Dendritic cell treated with granulocyte-macrophage colony-stimulating factor and Interleukin-4, amounts not matched to agents 40 ng/mL and 50 ng/mL, for 4 days (primary cell): Measurements from ENCODE around the gene ARHGEF5.
"Not testable (repeated sequence)": the region's sequence is repeated elsewhere in the genome, so short reads cannot be mapped to it uniquely, and the experiment has no call there.

Source experiments
- H3K27ac Mint-ChIP-seq: one replicate; pipeline ENCODE4 v1.8.0; 2022; ENCODE audit warnings: mild to moderate bottlenecking, mixed read lengths
- H3K27me3 Mint-ChIP-seq: one replicate; pipeline ENCODE4 v1.8.0; 2022; ENCODE audit warnings: mild to moderate bottlenecking, mixed read lengths
- H3K36me3 Mint-ChIP-seq: one replicate; pipeline ENCODE4 v1.8.0; 2022; ENCODE audit warnings: low read depth, mixed read lengths
- H3K4me1 Mint-ChIP-seq: one replicate; pipeline ENCODE4 v1.8.0; 2022; ENCODE audit warnings: low read depth, mixed read lengths
- H3K4me3 Mint-ChIP-seq: one replicate; pipeline ENCODE4 v1.8.0; 2022; ENCODE audit warnings: mild to moderate bottlenecking, moderate library complexity, mixed read lengths
- H3K9me3 Mint-ChIP-seq: one replicate; pipeline ENCODE4 v1.8.0; 2022; ENCODE audit warnings: mixed read lengths
- intact Hi-C: fragments of 100-400 bp; cut with micrococcal nuclease; formaldehyde crosslinking; loops from one replicate; pipeline ENCODE4 v1.15.0; 2022

The ARHGEF5 gene

DNA sequence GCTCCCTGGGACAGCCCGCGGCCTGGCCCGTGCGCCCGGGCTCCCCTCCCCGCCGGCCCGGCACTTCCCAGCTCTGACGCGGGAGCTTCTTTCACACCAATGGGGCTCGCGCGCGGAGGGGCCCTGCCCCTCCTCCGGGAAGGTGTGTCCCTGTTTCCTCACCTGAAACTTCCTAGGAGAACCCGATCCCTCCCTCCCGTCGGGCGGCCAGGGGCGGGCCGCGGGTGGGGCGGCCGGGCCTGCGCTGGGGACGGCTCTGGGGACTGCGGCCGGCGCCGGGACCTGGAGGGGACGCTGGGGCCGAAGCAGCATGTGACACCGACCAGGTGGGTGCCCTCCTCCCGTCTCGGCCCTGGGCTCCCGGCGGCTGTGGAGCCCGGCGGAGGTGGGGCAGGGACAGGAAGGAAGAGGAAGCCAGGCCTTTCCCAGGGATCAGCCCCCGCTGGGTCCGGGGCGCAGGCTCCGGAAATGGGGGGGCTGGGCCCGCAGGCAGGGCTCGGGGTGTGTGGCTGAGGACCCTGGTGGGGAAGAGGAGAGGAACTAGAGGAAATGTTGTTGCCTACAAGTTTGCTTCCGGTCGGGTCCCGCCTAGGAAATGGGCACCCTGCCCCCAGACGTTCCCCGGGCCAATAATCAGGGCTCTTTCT lies at the start of gene ARHGEF5:
Gene ARHGEF5, plus strand, starts transcription at position 227 of the 647 bp plus-strand sequence. CDS start 7,268 bp downstream, outside the sequence.
- peak within 1 kb of the TSS; percentile 41 for H3K4me3 Mint-ChIP-seq
- H3K27ac Mint-ChIP-seq, H3K36me3 Mint-ChIP-seq, H3K9me3 Mint-ChIP-seq, intact Hi-C loops, H3K27me3 Mint-ChIP-seq, H3K4me1 Mint-ChIP-seq: not testable (repeated sequence)

DNA sequence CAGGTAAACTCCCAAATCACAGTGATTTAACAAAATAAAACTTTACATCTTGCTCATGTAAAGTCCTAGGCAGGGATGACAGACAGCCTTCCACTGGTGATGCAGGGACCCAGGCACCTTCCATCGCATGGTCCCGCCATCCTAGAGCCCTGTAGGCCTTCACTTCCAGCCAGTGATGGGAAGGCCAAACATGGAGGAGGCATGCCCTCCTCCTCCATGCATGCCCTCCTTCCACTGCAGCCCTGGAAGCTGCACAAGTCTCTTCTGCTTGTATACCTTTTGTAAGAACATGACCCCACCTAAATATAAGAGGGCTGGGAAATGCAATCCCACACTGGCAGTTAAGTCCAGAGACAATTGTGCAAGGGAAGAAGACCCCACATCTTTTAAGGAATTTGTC lies 45.5 kb upstream of the ARHGEF5 start:
- H3K36me3 Mint-ChIP-seq, H3K27me3 Mint-ChIP-seq, H3K27ac Mint-ChIP-seq, intact Hi-C loops, H3K4me3 Mint-ChIP-seq, H3K9me3 Mint-ChIP-seq, H3K4me1 Mint-ChIP-seq: not testable (repeated sequence)

DNA sequence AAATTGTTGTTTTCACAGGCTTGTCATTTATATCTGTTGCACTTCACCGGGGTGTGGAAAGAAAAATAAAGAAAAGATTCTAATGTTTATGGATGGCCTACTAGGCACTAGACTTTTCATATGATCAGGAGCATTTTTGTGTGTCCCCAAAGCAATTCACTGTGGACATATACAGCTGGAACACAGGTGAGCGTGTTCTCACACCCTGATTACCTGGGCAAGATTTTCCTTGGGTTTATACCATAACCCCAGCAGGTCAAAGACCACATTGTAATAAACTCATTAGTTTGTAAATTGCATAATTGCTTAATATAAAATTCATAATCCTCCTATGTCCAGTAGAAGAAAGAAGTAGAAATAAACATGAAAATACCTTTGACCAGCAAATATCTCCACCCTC lies 44.0 kb upstream of the ARHGEF5 start:
- H3K4me3 Mint-ChIP-seq, H3K9me3 Mint-ChIP-seq, H3K27me3 Mint-ChIP-seq, H3K4me1 Mint-ChIP-seq, H3K27ac Mint-ChIP-seq, H3K36me3 Mint-ChIP-seq, intact Hi-C loops: not testable (repeated sequence)

DNA sequence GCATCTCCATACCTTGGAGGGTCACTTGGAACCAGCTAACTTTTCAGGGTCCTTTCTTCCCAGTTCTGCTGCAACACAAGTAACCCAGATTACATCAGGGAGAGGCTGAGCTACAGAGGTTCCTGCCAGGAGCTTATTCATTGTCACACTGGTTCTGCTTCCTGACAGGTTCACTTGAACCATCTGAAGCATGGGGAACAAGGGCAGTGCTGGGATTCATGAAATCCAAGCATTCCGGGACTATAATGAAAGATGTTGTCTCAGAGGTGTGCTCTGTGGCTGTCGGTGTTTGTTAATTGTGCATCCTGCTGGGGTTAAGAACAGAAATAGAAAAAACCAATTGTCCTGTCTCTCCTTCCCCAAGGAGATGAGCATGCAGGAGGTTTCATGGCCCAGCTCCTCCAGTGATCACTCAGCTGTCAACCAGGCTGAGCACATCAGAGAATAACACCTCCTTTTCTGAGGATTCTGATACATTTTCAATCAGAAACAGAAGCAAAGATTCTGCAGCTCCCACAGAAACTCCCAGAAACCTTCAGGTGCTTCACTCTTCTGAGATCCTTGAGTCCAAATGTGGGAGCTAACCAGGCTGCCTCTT lies 43.2 kb upstream of the ARHGEF5 start, which contains the start of gene OR2A1:
Gene OR2A1, plus strand, starts transcription at position 548 of the 598 bp plus-strand sequence. CDS start 5,706 bp downstream, outside the sequence.
- H3K4me3 Mint-ChIP-seq, H3K9me3 Mint-ChIP-seq, H3K36me3 Mint-ChIP-seq, H3K27me3 Mint-ChIP-seq, intact Hi-C loops, H3K4me1 Mint-ChIP-seq, H3K27ac Mint-ChIP-seq: not testable (repeated sequence)

DNA sequence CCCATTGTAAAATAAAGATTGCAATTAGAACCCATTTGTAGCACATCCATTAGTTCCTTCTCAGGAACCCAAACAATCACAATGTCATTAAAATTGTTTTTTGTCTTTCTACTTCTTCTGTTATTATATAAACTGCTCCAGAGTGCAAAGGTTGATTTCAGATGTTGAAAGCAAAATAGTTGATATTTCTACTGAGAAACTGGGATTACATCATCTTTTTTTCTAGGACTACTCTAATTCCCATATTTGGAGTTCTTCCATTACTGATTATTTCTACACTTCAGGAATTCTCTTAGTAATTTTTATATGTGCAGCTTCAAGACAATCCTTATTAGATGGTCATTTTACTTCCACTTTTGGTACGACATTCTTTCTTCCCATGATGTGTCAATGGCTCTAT lies 37.7 kb upstream of the ARHGEF5 start:
- intact Hi-C loops, H3K9me3 Mint-ChIP-seq, H3K36me3 Mint-ChIP-seq, H3K27ac Mint-ChIP-seq, H3K4me1 Mint-ChIP-seq, H3K27me3 Mint-ChIP-seq, H3K4me3 Mint-ChIP-seq: not testable (repeated sequence)

DNA sequence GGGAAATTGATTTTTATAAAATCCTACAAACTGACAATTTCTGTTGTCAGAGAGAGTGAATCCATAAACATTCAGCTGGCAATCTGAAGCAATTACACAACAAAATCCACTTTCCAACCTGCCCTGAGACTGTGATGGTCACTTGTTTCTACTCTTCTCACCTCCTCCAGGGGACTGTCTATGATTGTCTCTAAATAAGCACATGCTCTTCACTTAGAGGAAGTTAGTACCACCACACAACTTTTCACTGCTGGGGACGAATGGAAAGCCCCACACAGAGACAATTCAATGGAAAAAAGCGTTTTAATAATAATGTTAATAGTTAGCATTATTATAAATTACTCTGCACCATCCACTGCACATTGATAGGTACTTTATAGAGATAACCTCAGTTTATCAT lies 35.7 kb upstream of the ARHGEF5 start:
- H3K9me3 Mint-ChIP-seq, H3K4me1 Mint-ChIP-seq, H3K36me3 Mint-ChIP-seq, H3K27me3 Mint-ChIP-seq, intact Hi-C loops, H3K27ac Mint-ChIP-seq, H3K4me3 Mint-ChIP-seq: not testable (repeated sequence)

DNA sequence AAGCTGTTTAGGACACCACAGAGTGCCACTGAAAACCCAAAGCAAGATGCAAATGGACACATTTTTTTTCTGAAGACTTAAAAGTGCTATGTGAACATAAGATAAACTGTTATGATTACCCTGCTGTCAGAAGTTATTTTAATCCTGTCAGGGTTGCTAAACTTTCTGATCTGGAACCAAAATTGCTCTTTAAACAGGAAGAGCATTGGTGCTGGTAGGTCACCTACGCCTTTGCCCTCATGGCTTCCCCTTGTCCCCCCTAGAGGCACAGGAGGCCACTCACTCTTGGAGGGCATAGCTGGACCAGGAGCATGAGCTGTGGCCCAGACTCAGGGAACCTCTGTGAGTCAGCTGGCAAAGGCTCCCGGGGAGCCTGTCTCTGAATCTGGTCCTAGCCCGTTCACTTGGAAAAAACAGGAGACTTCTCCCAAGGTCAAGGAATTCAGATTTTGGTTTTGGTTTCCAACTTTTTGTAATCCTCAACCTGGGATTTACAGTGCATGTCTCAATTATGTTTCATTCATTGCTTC lies 33.5 kb upstream of the ARHGEF5 start:
- H3K4me1 Mint-ChIP-seq, H3K4me3 Mint-ChIP-seq, H3K36me3 Mint-ChIP-seq, H3K27ac Mint-ChIP-seq, intact Hi-C loops, H3K27me3 Mint-ChIP-seq, H3K9me3 Mint-ChIP-seq: not testable (repeated sequence)

DNA sequence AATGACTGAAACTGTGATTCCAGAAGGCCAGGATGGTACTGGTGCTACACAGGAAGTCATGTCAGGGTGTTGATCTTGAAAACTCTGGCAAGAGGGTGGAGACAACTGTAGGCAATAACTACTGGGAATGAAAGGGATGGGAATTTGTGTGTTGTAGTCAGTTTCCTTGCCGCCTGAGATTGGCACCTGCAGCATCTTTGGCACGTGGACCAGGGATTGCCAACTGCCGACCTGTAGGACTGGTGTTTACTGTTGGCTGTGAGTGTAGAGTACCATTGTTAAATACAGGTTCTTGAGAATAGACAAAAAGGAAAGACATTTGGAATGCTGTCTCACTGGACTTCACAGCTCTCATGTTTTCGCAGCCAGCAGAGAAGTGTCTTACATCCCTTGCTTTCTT lies 31.8 kb upstream of the ARHGEF5 start:
- H3K9me3 Mint-ChIP-seq, H3K27me3 Mint-ChIP-seq, H3K4me1 Mint-ChIP-seq, intact Hi-C loops, H3K36me3 Mint-ChIP-seq, H3K27ac Mint-ChIP-seq, H3K4me3 Mint-ChIP-seq: not testable (repeated sequence)

DNA sequence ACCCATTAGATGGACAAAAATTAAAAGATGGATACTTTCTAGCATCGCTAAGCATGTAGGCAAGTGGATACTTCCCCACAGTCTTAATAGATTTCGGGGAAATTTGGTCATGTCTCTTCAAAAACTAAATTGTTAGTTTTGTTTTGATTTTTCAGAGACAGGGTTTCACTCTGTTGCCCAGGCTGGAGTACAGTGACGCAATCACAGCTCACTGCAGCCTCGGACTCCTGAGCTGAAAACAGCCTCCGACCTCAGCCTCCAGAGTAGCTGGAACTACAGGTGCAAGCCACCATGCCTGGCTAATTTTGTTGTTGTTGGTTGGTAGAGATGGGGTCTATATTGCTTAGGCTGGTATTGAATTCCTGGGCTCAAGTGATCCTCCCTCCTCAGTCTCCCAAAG lies 29.3 kb upstream of the ARHGEF5 start:
- H3K9me3 Mint-ChIP-seq, intact Hi-C loops, H3K27me3 Mint-ChIP-seq, H3K27ac Mint-ChIP-seq, H3K4me3 Mint-ChIP-seq, H3K36me3 Mint-ChIP-seq, H3K4me1 Mint-ChIP-seq: not testable (repeated sequence)

DNA sequence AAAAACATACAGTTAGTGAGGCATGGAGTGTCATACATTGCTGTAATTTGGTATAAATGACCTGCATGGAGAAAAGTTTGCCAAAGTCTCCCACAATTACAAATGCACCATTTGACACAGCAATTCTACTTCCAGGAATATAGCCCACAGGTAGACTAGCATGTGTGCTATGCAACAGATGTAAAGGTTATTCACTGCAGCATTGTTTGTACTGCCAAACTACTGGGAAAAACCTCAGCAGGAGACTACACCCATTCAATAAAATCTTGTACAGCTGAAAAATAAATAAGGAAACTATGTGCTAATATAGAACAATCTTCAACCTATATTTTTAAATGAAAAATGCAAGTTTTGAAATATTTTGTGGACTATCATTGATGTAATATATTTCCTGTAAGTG lies 25.2 kb upstream of the ARHGEF5 start:
- H3K4me1 Mint-ChIP-seq, H3K4me3 Mint-ChIP-seq, H3K9me3 Mint-ChIP-seq, H3K27me3 Mint-ChIP-seq, intact Hi-C loops, H3K27ac Mint-ChIP-seq, H3K36me3 Mint-ChIP-seq: not testable (repeated sequence)

DNA sequence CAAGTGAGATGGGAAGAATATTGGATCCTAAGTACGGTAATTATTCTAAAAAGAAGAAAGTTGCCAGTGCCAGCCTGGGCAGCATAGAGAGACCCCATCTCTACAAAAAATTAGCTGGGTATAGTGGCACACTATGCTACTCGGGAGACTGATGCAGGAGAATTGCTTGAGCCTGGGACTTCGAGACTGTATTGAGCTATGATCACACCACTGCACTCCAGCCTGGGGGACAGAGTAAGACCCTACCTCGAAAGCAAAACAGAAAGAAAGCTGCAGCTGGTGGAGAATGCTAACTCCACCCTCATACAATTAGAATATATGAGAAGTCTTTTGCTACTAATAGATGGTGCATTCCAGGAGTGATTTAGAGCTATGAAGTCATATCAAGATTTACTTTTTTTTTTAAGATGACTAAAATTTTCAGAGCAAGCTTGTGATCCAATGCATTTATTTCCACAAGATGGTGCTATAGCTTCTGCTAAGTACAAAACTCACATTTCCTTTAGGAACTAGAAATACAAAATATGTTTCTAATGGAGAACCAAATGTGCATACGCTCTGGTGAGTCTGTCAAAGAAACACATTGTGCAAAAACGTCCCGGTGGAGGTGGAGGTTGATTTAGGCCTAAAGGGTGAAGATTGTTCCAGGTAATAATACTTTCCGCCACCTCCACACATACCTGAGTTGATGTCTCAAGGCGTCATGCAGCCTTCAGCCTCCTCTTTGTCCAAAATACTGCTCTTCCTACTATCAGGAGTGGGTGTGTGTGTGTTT lies 23.8 kb upstream of the ARHGEF5 start:
- H3K27ac Mint-ChIP-seq, H3K4me3 Mint-ChIP-seq, H3K27me3 Mint-ChIP-seq, H3K4me1 Mint-ChIP-seq, H3K9me3 Mint-ChIP-seq, H3K36me3 Mint-ChIP-seq, intact Hi-C loops: not testable (repeated sequence)

DNA sequence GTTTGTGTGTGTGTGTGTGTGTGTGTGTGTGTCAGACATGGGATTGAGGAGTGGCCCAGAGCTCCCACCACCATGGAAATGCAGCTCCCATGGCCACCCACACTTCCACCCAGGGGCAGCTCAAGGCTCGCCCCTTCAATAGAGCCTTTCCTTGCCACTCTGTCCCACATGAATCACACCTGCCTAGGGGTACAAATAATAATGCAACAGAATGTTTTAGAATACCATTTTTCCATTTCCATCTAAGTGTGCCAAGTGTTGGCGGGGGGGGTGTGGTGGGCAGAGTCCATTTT lies 23.3 kb upstream of the ARHGEF5 start:
- H3K4me3 Mint-ChIP-seq, H3K9me3 Mint-ChIP-seq, H3K27me3 Mint-ChIP-seq, H3K4me1 Mint-ChIP-seq, intact Hi-C loops, H3K27ac Mint-ChIP-seq, H3K36me3 Mint-ChIP-seq: not testable (repeated sequence)

DNA sequence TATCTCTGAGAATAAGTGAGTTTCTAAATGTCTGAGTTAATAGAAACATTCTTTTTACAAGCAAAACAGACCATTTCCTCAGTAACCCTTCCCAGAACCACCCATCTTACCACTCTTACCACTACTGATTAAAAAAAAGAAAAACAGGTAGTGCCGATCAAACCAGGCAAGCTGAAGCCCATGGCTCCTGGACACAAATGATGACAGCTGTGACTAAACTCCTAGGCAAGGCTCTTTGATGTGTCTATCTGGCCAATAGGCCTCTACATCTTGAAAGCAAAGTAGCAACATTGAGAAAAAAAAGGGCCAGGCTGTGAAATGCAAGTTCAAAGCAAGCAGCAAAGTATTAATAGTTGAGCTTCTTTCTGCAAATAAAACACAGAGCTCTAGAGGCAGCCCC lies 6.6 kb upstream of the ARHGEF5 start:
- intact Hi-C loops, H3K4me3 Mint-ChIP-seq, H3K9me3 Mint-ChIP-seq, H3K27ac Mint-ChIP-seq, H3K27me3 Mint-ChIP-seq, H3K4me1 Mint-ChIP-seq, H3K36me3 Mint-ChIP-seq: not testable (repeated sequence)

DNA sequence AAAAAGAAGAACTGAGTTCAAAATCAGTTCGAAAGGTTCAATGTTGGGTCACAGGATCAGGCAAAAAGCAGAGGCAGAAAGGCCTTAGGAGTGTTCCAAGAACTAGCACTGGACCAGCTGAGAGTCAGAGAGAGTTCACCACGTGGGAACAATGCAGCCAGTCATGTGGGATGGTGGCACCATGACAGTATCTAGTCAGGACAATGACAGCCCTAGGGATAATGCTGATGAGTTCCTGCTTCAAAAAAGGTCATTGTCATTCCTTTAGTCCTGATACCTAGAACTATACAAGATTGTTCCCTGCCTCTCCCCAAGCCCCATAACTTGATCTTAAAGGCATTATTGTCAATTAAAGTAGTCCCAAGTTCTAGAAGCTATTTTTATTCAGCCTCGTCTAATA lies 3.5 kb upstream of the ARHGEF5 start:
- H3K27me3 Mint-ChIP-seq, intact Hi-C loops, H3K27ac Mint-ChIP-seq, H3K9me3 Mint-ChIP-seq, H3K4me3 Mint-ChIP-seq, H3K4me1 Mint-ChIP-seq, H3K36me3 Mint-ChIP-seq: not testable (repeated sequence)

DNA sequence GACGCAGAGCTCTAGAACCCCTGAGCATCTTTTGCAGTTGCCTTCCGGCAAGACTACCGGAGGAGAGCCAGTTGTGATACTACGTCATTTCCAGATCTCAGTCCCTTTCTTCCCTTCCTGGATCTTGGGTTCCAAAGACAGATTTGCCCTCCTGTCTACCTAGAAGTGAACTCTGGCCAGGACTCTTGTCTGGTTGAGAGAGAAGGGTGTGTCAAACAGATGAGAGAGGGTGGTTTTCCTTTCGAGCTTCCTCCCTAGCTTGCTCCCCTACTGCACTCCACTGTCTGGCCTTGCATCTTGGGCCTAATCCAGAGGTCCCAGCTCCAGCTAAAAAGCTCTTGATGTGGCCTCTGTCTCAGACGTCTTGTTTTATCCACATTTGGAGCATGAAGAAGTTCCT lies 983 bp downstream of the ARHGEF5 start:
- intact Hi-C loops, H3K4me3 Mint-ChIP-seq, H3K9me3 Mint-ChIP-seq, H3K27me3 Mint-ChIP-seq, H3K27ac Mint-ChIP-seq, H3K36me3 Mint-ChIP-seq, H3K4me1 Mint-ChIP-seq: not testable (repeated sequence)
